Activated T-helper 1 cell treated with Interleukin-2 at 50 U/mL for 16 hours (primary cell): Measurements from ENCODE around the gene MRAP.

Experiments used
- DNase-seq: peaks from one replicate; pipeline ENCODE4 v3.0.0-alpha.2; 2020; ENCODE audit warnings: low read depth

MRAP gene

DNA sequence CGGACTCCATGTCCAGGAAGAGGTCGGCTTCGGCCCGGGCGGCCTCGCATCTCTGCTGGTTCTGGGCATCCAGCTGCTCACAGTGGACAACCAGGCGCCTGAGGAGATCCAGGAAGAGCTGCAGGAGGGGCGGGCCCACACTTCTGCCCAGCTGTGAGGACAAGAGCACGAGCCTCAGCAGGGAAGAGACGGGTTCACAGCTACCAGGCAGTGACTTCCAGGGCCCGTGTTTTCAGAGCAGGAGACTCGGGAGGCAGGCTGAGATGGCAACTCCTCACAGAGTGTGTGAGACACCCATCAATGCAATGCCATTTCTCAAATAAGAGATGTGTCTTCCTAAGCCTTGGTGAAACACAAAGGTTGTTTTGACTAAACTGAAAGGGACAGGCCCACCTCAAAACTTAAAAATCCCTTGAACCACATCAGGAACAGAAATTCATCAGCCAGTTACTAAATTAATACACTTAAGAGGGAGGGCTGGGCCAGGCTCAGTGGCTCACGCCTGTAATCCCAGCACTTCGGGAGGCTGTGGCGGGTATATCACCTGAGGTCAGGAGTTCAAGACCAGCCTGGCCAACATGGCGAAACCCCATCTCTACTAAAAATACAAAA lies 50.8 kb downstream of the MRAP start:
- DNase-seq, result no peak

DNA sequence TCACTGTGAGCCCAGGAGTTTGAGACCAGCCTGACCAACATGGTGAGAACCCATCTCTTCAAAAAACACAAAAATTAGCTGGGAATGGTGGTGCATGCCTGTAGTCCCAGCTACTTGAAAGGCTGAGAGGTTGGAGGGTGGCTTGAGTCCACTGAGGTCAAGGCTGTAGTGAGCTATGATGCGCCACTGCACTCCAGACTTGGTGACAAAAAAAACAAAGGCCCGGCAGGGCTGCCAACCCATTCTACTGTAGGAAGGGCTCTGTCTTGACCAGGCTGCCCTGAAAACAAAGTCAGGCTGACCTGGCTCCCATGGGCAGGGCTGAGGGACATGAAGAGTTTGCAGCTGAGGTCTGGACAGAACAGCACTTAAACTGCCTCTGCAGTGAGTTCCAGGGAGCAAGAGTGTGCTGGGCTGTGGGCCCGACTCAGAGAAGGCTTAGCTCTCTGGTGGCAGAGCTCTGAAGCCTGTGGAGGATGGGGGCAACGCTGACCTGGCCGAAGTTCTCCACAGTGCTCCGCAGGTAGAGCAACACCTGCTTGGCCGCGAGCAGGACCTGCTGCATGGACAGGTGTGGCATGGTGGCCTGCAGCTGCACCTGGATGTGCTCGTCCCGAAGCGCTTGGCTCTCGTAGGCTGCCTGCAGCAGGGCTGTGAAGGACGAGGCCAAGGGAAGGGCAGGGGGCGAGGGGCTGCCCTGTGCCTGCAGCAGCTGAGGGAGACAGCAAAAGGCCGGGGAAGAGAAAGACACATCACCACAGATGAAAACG lies 51.7 kb downstream of the MRAP start:
- DNase-seq, result no peak

DNA sequence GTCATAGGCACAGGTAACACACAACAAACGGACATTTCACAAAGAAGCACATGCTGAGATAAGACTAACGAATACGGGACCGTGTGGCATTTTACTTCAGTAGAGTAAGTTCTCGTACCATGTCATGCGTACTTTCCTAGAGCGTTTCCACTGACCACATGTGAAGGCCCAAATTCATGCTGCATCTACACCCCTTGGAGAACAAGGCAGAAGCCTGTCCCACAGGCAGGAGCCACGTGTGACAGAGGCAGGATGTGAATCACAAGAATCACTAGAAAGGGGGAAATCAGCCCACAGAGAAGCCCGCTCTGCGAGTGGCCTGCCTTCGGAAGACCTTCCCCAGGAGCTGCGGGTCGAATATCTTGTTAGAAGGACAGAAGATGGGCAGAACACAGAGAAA lies 52.3 kb downstream of the MRAP start:
- no peak for DNase-seq

DNA sequence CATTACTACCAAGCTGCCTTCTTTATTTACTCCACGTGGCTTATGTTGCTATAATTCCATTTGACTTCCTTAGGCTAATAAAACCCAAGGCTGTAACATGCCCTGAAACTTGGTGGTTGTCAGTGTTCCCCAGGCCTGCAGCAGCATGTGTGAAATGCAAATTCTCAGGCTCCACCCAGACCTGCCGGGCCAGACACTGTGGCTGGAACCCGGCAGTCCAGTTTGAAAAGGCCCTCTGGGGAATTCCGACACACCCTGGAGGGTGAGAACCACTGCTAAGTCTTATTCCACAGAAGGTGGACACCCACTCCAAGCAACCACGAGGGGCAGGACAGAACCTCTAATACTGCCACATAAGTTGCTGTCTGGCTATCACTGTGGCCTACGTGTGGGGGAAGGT lies 52.8 kb downstream of the MRAP start:
- DNase-seq, result no peak

DNA sequence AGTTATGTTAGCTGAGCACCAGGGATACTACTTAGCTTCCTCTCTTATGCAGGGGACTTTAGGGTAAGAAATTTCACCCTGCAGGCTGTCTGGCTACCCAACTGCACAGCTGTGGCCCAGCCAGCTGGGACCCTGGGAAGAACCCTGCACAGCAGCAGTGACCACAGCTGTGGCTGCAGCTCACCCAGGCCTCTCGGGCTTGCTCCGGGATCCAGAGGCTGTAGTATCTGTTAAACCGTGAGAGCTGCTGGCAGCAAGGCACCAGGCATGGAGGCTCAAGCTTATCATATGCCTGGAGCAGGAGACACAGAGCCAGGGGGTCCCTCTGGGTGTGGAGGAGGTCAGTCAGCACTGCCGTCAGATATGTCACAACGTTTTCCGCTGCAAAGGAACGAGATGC lies 53.9 kb downstream of the MRAP start:
- DNase-seq, result no peak

DNA sequence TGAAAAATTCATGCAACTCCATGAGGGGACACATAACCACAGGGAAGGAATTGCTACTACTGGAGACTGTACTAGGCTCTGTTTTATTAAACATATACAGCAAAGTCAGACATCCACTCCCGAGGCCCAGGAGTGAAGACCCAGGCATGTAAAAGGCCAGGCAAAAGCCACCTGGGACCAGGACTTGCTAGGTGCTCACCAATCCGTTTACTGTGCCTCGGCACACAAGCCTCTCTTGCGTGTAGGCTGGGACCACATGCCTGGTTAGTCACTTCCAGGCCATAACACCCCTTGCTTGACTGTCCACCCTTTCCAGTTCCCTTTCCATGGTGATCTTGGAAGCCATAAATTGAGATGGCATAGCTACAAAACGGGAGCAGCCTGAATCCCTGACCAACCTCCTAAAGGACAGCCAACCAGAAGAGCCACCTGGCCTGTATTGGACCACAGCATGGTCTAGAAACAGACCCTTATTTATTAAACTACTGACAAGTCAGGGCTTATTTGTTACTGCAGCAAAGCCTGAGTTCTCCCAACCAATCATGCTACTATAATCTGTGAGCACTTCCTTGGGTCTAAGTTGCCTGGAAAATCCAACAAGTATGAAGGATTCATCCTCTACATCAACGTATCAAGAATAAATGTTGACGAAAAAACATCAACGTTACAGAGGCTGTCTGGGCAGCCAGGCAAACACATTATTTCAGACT lies 54.5 kb downstream of the MRAP start:
- no peak for DNase-seq

DNA sequence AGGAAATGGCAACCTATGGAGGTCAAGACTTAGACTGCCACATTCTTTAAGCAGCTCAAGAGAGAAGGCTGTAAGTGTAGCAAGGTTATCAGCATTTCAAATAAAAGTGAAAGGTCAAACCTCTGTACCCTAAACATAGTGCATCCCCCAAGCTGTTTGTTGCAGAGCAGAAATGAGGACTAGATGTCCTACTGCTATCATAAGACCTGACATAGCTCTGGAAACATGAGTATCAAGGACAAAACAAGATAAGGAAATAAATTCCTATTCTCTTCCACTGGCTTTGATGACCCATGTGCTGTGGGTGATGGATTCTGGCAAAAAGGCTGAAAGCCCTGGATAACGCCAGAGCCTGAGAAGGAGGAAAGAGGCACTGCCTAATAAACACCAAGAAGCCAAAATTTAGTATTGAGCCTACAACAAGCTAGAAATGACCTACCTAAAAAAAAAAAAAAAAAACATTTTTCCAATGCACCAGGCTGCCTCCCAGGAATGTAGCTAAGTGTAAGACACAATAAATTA lies 58.3 kb downstream of the MRAP start:
- no peak for DNase-seq

DNA sequence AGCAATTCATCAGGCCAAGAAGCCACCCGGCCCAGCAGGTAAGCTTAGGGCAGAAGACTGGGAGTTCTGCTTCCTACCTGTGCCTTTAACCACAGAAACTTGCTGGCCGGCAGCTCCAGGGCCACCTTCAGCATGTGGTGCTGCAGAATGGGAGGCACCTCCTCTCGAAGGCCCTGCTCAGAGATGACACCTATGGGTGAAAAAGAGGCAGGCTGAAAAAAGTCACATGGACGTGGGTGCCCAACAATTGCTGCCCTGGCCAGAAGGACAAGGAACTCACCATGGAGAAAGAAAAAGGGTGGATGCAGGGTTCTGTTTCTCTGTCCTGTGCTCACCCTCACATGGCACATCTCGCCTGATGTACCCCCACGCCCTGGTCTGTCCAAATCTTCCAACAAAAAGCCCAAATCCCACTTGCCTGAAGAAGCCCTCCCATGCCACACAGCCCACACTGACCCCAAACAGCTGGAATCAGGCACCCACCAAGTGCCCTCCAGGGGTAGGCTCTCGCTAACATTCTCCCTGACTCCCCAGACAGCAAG lies 61.1 kb downstream of the MRAP start:
- no peak for DNase-seq

DNA sequence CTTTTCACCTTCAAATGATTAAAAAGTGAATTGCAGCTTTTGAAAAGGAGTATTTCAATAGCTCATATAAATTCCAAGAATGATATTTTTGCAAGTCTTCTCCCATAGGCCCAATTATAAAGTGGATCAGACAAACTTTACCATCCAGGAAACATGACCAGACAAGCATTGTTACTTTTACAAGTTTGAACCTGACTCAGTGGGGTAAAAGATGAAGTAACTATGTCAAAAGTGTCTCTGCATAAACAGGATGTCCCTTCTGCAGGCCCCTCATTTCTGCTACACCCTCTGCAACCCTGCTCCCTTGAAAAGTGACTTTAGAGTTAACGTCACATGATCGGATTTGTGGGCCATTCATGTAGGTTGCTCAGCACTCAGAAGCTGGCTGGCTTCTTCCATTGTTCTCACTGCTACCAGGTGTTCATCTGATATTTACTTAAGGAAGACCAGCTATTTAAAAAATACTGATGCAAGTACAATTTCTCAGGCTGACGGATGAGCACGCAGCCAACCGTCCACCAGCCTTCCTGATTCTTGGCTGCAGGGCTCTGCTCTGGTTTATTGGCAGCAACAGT lies 61.8 kb downstream of the MRAP start:
- DNase-seq, result no peak
